Activated naive CD4-positive, alpha-beta T cell treated with anti-CD3 and anti-CD28 coated beads, Interleukin-2, amount 50 U/mL, for 16 hours (primary cell): ENCODE results near the gene PIGW.
"Not testable (repeated sequence)": the region's sequence is repeated elsewhere in the genome, so short reads cannot be mapped to it uniquely, and the experiment has no call there.

Experiments used
- DNase-seq: peaks from one replicate; pipeline ENCODE4 v3.0.0-alpha.2; 2020

PIGW gene

DNA sequence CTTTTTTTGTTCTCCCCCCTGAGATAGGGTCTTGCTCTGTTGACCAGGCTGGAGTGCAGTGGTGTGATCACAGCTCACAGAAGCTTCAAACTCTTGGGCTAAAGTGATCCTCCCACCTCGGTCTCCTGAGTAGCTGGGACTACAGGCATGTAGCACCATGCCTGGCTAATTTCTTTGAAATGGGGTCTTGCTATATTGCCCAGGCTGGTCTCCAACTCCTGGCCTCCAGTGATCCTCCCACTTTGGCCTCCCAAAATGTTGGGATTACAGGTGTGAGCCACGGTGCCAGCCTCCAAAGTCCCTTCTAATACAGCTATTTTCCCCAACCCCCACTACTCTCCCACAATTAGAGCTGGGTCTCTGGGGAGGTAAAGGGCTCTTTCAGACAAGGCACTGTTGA, 26.3 kb upstream of the PIGW start:
- not testable (repeated sequence) for DNase-seq

DNA sequence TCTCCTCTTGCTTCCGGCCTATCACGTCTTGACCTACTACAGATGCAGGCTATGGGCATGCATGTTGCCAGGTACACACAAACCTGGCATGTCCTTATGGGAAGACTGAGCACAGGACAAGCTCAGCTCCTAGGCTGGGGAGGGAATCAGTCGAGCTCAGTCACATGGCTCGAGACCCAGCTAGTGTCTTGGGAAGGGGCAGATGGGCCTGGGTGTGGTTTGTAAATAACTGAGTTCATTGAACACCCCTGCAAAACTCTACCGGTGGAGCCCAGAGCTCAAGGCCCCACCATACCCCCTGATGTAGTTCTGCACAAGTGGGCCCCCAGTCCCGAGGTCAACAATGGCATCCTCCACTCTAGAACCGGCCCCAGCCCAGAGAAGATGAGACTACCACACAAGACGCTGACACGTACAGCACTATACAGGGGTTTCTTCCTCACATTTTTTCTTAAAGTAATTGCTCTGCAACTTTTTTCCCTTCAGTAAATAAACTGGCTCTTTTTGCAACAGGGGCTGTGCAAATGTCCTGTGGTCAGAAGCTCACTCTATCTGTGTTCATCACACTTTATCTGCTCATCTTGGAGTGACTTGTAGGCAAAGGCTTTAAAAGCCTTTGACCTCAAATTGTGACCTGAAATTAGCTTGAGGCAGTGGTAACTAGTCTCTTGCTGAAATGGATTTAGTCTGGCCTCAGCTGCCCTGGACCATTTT, 25.4 kb upstream of the PIGW start:
- DNase-seq: no peak

DNA sequence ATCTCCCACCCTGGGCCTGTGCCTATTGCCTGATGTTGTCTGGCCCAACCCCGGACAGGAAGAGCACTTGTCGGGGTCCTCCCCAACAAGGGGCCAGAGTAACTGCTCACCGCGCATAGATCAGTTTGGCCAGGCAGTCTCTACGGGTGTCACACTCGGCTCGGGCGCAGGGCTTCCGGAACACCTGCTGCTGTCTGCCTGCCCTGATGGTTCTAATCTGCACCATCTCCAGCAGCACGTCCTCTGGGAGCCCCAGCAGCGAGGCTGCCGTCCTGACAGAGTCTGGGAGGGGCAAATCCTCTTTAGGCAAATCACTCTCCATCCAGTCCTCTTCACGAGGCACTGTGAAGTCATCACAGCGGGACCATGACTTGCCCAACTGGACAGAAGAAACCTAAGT, 24.2 kb upstream of the PIGW start:
- DNase-seq: no peak

DNA sequence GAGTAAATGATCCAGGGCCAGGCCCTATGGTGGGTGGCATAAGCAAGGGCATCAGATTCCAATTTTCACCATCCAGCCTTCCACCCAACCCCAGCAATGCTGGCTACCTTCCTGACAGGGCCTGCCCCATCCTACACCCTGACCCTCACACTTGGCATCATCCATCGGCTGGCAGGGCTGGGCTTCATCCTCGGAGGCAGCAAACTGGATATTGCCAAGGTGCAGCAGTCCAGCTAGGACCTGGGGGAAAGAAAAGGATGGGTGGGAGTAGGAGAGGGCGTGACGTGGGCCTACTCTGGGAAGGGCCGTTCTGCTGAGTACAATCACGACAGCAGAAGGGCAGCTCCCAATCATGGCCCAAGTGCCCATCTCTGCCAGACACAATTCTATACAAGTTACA, 23.6 kb upstream of the PIGW start:
- no peak for DNase-seq

DNA sequence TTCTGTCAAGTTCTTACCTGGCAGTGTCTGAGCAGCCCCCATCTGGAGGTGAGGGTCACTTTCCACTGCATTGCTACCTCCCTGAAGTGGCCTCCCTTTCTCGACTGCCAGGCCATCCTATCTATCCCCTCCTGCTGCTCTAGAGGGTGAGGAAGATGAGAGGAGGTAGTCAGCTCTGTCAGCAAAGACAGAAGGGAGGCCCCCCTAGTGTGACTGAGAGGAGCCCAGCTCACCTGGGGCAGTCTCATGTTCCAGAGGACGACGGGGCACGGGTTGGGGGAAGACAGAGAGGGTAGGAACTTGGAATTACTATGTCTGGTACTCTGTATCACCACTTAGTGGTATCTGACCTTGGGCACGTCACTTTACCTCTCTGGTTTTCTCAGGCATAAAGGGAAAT, 22.1 kb upstream of the PIGW start:
- DNase-seq: no peak

DNA sequence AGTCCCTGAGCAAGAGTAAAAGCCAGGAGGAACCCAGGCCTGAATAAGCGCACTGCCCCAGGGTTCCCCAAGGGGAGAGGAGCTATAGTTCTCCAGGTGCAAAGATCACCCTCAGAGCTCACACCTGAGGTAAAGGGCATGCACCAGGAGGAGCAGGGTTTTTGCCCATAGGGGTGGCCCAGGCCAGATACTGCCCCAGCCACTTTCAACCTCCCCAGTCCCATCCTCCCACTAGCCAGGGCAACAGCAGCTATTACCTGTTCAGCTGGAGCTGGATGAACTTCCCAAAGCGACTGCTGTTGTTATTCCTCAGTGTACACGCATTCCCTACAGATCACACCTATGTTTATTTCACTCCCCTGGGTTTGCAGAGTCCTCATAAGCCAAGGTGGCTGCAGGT, 19.9 kb upstream of the PIGW start:
- DNase-seq: no peak

DNA sequence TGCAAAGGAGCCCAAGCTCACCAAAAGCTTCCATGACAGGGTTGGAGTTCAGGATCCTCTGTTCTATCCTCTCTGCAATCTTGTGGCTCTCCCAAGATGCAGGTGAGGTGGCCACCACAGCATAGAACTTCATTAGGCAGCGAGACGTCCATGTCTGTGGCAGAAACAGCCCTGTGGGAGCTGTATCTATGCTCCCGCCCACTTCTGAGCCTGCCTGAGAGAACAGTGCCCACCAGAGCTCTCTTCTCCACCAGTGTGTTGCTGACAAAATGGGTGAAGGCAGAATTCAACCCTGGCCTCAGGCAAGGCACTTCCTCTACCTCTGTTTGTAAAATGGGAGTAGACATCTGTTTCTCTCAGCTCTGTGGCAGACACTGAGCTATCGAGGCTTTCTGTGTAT, 18.9 kb upstream of the PIGW start:
- no peak for DNase-seq

DNA sequence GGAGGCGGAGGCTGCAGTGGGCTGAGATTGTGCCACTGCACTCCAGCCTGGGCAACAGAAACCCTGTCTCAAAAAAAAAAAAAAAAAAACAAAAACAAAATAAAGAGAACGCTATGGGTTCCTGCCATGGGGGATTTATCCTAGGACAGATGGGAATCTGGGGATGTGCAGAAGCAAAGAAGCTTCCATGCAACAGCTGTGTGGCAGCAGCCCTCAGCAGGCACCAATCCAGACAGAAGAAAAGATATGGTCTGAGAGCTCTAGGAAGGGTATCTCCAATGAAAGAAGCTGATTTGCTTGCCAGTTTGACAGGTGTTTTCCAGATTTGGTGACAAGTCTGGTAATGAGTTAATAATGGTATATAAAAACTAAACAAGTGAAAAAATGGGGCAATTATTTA, 11.7 kb upstream of the PIGW start:
- DNase-seq: no peak

DNA sequence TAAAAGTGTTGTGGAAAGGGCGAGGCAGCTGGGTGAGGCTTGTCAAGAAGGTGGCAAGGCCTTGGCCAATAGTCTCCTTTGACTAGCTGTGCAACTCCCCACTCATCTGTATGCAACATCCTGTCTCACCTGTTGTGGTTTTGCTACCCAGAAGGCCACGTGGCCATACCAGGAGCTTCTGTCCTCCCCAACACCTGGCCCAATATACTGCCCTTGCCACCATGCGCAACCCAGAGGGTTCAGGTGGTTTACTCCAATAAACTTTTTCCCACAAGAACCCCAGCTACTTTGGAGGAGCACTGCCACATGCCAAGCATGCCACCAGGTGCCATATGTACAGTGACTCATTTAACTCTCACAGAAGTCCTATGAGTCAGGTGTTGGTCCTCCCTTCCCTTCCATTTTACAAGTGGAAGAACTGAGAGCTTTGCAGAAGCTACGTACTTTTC, 10.3 kb upstream of the PIGW start:
- no peak for DNase-seq

DNA sequence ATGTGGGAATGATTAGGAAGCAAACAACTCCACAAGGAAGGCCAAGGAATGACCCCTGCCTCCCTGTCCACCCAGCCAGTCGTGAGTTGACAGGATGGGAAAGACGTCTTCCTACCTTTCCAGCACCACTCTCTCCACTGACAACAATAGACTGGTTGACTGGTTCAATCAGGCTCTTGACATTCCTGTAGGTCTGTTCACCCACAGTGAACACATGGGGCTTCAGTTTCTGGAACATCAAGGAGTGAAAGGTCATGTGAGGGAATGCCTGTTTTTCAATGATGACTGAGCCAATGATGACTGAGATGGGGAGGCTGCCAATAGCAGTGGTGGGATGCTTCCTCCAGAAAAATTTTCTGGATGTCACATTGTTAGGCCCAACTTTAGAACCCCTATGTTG, 9.7 kb upstream of the PIGW start:
- no peak for DNase-seq

DNA sequence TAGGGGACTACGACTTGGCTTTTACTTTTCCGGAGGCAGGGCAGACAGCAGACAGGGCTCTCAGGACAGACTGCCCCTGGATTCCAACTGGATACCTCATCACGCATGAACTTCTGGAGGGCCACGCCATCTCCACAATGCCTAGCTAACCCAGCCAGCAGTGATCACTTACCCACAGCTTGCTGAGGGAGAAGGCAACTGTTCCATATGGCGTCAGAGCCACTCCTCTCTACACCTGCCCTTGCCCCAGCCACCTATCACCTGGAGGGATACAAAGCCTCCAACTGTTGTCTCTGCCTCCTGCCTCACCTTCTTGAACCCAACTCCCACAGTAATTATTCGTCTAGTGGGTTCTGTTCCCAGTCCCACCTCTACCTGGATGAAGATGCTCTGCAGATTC, 8.9 kb upstream of the PIGW start:
- DNase-seq: no peak

DNA sequence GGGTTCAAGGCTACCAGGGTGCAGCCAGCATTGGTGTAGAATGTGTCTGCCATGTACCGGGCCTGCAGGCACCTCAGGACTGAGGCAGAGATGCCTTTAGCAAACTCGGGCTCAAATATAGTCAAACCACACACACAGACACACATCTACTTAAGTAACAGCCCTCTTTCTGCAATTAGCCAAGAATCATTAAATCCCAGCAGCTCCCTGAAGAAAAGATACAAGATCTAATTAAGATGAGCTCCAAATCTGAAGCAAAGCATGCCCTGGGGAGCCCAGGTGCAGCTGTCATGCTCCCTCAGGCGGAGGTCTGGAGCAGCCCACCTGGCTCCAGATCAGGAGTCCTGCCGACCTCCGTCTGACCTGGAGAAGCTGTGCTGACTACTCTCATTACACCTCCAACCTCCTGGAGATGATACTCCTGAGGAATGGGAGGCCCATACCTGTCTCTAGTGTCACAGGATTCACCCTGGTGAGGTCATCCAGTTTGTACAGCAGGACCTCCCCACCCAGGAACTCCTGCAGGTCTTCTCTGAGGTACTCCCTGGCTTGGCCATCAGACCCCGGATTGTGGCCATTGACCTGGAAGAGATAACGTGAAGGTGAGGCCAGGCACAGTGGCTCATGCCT, 7.1 kb upstream of the PIGW start:
- DNase-seq: no peak

DNA sequence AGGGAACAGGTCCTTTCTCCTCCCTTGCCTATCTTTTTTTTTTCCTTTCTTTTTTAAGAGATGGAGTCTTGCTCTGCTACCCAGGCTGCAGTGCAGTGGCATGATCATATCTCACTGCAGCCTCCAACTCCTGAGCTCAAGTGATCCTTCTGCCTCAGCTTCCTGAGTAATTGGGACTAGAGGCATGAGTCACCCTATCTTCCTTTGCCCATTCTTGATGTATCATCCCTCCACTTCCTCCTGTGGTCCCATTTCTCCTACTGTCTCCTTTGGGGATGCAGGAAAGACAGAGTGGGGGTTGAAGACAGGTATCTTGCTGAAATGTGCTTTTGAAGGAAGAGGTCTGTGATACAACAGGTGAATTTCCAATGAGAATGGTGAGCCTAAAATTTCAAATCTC, 5.7 kb upstream of the PIGW start:
- no peak for DNase-seq

DNA sequence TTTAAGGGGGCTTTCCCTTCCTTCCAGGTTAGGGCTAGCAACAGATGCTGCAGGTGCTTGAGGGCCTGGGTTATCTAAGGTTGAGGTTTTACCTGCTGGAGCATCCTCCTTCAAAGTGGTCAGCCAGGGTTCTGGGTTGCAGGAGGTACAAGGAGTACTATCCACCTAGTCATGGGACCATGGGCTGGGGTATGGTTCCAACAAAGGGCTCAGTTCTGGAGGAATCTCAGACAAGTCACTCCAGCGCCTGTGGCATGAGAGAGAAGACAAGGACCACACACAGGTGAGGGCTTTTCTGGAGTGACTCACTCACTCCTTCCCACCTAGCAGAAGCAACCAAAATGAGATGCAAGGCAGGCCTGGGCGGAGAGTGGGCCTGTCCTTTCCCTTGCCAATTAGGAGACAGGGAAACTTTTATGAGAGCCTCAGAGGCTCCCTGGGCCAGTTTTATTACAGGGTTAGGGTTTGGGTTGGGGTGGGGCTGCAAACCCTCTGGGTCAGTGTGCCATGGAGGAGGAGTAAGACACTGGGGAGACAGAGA, 2.3 kb upstream of the PIGW start:
- no peak for DNase-seq

DNA sequence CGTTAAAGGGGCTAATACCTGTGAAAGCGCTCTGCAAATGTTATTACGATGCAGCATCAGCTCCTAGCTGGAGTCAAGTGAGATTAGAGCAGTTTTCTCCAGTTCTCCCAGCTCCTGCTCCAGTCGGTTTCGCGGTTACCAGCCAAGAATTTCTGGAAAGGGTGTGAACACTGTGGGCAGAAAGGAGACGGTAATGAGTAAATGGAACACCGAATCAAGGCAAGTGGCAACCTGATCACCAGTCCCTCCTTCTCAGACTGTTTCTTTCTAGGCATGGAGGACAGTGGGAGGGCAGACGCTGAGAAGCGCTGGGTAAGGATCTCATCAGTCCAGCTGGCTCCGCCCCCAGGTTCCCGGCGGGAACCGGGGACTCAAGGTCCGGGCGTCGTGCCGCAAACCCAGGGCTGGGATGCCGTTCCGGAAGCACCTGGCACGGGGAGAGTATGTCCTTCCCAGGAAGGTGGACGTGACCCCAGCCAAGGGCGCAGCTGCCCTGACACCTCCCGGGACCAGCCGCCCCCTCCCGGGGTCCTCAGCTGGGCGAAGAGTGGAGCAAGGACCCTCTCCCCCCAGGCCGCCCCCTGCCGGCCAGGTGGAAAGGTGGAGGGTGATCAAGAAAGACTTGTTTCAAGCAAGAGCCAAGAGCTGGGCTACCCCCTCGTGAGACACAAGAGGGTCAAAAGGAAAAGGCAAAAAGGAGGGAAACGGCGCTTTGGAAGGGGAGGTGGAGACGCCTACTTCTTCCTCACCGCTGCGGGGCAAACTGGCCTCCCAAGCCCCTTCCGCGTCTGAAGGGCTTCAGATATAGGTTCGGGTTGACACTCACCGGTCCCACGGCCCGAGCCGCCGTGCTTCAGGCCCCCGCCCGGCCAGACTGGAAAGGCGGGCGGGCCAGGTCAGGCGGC, 600 bp upstream of the PIGW start:
- peak; percentile 68 for DNase-seq

DNA sequence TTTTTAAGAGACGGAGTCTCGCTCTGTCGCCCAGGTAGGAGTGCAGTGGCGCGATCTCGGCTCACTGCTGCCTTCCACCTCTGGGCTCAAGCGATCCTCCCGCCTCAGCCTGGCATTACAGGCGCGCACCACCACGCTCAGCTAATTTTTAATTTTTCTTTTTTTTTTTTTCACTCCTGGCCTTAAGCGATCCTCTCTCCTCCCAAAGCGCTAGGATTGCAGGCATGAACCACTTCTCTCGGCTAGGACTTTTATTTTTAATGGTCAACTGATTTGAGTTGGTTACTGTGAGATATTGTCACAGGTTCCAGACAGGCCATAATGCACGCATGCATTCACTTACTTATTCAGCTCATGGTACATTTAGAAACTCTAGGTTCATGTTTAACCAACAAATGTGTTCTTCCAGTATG, 888 bp downstream of the PIGW start:
- DNase-seq: no peak

DNA sequence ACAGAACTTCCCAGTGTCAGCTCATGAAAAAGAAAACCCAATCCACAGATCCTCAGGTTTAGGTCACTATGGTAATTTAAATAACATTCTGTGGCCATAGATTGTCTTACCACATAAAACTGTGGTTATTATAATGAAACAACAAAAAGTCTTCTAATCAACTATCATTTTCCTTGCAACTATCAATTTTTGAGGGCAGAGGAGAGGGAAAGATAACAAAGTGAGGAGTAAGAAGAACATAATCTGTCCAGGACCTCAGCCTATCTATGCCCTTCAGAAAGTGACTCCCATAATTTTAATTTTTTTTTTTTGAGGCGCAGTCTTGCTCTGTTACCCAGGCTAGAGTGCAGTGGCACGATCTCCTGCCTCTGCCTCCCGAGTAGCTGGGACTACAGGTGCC, 5.9 kb downstream of the PIGW start:
- no peak for DNase-seq

DNA sequence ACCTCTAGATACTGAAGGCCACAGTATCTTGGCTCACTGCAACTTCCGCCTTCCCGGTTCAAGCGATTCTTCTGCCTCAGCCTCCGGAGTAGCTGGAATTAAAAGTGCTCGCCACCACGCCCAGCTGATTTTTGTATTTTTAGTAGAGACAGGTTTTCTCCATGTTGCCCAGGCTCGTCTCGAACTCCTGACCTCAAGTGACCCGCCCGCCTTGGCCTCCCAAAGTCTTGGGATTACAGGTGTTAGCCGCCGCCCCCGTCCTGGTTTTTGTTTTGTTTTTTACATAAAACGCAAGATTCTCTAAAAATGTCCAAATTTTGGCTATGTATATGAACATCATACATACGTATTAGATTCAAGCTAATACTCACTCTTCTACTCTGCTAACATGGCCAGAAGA, 8.0 kb downstream of the PIGW start:
- no peak for DNase-seq

DNA sequence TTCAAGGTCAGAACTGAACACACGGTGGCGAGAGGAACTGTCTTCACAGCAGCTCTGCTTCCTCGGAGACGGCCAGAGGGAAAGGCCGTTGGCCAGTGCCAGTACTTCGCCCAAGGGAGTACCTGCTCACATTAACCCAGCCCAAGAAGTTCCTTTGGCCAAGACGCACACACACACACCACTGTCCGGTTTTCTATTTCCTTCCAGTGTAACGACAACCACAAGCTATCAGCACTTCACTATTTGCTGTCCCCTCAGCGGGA, 9.2 kb downstream of the PIGW start:
- no peak for DNase-seq

DNA sequence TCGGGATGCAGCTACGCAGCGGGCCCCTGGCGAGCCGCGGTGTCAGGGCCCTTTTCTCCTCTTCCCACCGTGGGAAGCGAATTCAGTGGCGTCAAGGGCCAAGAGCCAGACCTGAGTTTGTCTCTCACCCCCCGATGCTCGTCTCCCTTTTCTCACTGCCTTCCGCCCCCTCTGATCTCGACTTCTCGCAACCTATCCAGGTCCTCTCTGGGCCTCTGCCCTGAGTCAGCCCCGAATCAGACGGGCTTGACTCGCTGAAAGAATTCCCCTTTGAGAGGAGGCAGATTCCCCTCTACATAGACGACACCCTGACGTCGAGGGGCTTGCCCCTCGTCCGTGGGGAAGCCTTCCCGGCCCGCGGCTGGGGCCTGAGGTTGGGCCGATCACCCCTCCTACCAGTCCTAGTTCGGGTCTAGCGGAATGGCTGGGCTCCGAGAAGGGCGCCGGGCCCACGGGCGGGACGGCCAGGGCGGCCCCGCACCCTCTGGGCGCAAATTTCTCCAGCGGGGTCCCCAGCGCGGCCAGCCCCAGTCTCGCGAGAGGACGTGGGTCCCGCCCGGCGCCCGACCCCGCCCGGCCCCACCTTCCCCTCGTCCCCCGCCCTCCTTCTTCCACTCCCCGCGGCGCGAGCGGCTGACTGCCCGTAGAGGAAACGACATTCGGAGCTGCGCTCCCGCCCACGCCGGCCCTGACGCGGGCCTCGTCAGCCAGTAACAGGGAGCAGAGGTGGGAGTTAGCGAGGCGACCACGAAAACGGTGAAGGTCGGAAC, 9.7 kb downstream of the PIGW start, which contains the start of gene GGNBP2:
Gene GGNBP2 (plus strand): TSS at position 613 of the 770 bp plus-strand sequence. CDS start 806 bp downstream, outside the sequence.
- peak; percentile 96 for DNase-seq

DNA sequence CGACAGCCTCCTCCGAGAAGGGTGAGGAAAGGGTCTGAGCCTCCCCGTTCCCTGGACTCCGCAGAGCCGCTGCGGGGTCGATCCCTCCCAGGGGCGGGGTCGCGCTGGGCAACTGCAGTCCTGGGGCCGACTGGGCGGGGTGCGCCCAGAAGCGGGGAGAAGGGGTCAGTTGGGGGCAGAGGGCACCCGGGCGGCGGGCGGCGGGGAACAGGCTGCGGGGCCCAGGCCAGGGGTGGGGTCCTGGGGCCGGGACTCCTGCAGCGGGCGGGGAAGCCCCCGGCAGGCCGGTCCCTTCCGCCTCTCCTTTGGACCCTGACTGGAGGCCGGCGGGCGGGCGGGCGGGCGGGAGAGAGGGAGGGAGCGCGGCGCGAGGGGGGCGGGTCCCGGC, 10.3 kb downstream of the PIGW start:
- DNase-seq: no peak

DNA sequence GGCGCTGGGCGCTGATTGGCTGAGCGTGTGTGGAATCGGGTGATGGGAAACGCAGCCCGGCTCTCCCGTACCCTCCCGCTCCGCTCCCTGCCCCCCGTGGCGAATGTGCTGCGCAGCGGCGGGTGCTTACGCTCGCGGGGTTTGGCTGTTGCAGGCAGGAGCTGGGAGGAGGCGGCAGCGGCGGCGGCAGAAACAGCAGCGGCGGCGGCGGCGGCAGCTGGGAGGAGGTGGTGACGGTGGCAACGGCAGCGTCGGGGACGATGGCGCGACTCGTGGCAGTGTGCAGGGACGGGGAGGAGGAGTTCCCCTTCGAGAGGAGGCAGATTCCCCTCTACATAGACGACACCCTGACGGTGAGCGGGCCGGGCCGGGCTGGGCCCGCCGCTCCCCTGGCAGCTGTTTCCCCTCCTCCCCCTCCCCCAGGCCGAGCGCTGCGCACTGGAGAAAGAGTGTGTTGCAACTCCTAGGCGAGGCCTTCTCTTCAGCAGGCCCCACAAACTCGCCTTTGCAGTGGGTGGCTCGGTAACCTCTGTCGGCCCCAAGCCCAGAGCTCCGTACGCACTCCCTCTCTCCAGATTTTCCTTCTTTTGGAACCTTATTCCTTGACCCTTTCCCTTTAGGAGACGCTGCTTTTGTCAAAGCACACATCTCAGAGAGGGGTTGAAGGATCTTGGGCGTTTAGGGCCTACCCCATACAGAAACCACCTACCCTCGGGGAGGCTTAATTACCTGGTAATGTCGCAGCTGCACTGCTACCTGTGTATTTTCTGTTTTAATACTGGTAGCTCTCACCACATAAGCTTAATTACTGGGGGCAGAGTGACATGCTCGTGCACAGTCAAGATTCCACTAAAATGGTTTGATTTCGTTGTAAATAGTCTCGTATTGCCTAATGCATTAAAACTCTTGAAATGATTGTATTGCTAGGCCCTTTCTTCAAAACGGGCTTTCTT, 11.0 kb downstream of the PIGW start:
- peak; percentile 97 for DNase-seq
